ENCODE measurements around the gene TRIM24.
"Not testable (repeated sequence)": the region's sequence is repeated elsewhere in the genome, so short reads cannot be mapped to it uniquely, and the experiment has no call there.

Gene TRIM24

GRCh38 chr7:138460176-138460648, at the start of gene TRIM24:
TRIM24 (plus strand) TSS chr7:138460259; CDS start chr7:138460549, 290 bp downstream.
- no peak for TF ChIP-seq CTCF (IDR thresholded peaks at IDR 0.05; ENCODE audit: low read depth, low read length)
- no peak for DNase-seq (ENCODE audit: extremely low read depth, low read depth)

GRCh38 chr7:138412077-138412476, 48.0 kb upstream of the TRIM24 start:
- not testable (repeated sequence) for DNase-seq (ENCODE audit: extremely low read depth, low read depth)

DNA sequence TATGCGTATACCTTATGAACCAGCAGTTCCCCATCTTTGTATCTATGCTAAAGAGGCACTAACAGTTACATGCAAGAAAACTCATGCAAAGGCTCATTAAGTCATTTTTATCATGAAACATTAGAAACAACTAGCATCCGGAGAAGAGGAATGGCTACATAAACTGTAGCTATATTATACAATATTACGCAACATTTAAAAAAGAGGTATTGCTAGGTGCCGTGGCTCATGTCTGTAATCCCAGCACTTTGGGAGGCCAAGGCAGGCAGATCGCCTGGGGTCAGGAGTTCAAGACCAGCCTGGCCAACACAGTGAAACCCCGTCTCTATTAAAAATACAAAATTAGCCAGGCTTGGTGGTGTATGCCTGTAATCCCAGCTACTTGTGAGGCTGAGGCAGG, 47.1 kb upstream of the TRIM24 start:
- DNase-seq (ENCODE audit: extremely low read depth, low read depth), result not testable (repeated sequence)

- no peak for DNase-seq (ENCODE audit: extremely low read depth, low read depth)
- no peak for TF ChIP-seq CTCF (IDR thresholded peaks at IDR 0.05; ENCODE audit: low read depth, low read length)
Observed at GRCh38 chr7:138417078-138417700, 42.9 kb upstream of the TRIM24 start.

DNA sequence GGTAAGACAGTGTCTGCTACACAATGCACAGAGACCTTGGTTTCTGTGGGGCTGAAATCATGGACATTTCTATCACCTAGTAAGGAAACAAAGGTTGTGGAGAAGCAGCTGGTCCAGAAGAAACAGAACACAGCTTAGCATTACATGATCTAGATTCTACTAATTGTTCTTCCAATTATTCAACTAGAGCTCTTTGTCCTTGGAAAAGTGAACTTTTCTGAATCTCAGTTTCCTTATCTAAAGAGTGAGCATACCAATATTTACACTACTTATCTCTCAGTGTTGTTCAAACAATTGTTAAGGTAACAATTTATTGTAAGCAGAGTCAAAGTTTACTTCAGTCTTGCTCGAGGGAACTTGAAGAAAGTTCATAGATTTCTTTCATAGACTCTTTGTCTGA, 42.3 kb upstream of the TRIM24 start:
- no peak for TF ChIP-seq CTCF (IDR thresholded peaks at IDR 0.05; ENCODE audit: low read depth, low read length)
- DNase-seq (ENCODE audit: extremely low read depth, low read depth), result no peak

- not testable (repeated sequence) for DNase-seq (ENCODE audit: extremely low read depth, low read depth)
Observed at GRCh38 chr7:138418403-138418802, 41.7 kb upstream of the TRIM24 start.

GRCh38 chr7:138425026-138425425, 35.0 kb upstream of the TRIM24 start:
- no peak for TF ChIP-seq CTCF (IDR thresholded peaks at IDR 0.05; ENCODE audit: low read depth, low read length)

GRCh38 chr7:138429577-138430250, 30.3 kb upstream of the TRIM24 start:
- no peak for DNase-seq (ENCODE audit: extremely low read depth, low read depth)
- TF ChIP-seq CTCF (IDR thresholded peaks at IDR 0.05; ENCODE audit: low read depth, low read length), result no peak

More at GRCh38 chr7:138425026-138425425, 35.0 kb upstream of the TRIM24 start:
- no peak for DNase-seq (ENCODE audit: extremely low read depth, low read depth)

- DNase-seq (ENCODE audit: extremely low read depth, low read depth), result no peak
- TF ChIP-seq CTCF (IDR thresholded peaks at IDR 0.05; ENCODE audit: low read depth, low read length), result no peak
Observed at GRCh38 chr7:138431517-138431916, 28.5 kb upstream of the TRIM24 start.
